CD14-positive monocyte (primary cell): ENCODE results near the gene ACP7. TPM values are rescaled to one million over a fixed set of nuclear protein-coding genes. Genes with fewer than 3 reads are reported as not detected.

Experiments
- DNase-seq, 3 donors: peaks; one replicate each; pipeline ENCODE4 v3.0.0-alpha.2; 2011 to 2022
- H2AFZ ChIP-seq: 2 replicates; pipeline ENCODE4 v1.6.0; 2012; ENCODE audit warnings: mild to moderate bottlenecking, low read depth, low read length, inconsistent platforms; ENCODE audit not compliant: insufficient read depth, poor library complexity, severe bottlenecking
- H3K27ac ChIP-seq, 2 donors: 1 replicate in 1 of 2; 2 replicates in 1 of 2; pipeline ENCODE4 v1.5.1; 2012 to 2013; ENCODE audit warnings: low read length in 2 of 2, control low read depth in 1 of 2, inconsistent platforms in 1 of 2, low read depth in 1 of 2, mild to moderate bottlenecking in 1 of 2
- H3K27me3 ChIP-seq, 2 donors: one replicate each; pipeline versions ENCODE4 v1.6.0 to v1.6.1; 2011 to 2013; ENCODE audit warnings: low read length in 2 of 2; ENCODE audit not compliant: control insufficient read depth in 2 of 2, insufficient read depth in 2 of 2
- H3K36me3 ChIP-seq, 2 donors: replicated peaks in 1 of 2; 1 replicate in 1 of 2; 2 replicates in 1 of 2; pipeline versions ENCODE4 v1.5.1 to v1.6.1; 2012 to 2013; ENCODE audit warnings: low read length in 2 of 2, control low read depth in 1 of 2, inconsistent platforms in 1 of 2, mild to moderate bottlenecking in 1 of 2; ENCODE audit not compliant: insufficient read depth in 2 of 2, control insufficient read depth in 1 of 2
- H3K4me1 ChIP-seq, 2 donors: 1 replicate in 1 of 2; 2 replicates in 1 of 2; pipeline versions ENCODE4 v1.5.1 to v1.6.1; 2012 to 2013; ENCODE audit warnings: low read length in 2 of 2, control low read depth in 1 of 2, inconsistent platforms in 1 of 2, mild to moderate bottlenecking in 1 of 2, moderate library complexity in 1 of 2; ENCODE audit not compliant: insufficient read depth in 2 of 2, control insufficient read depth in 1 of 2
- H3K4me2 ChIP-seq: replicated peaks from 2 replicates; pipeline ENCODE3; 2012; ENCODE audit warnings: low read length, moderate library complexity, mild to moderate bottlenecking; ENCODE audit not compliant: poor library complexity, severe bottlenecking; ENCODE audit errors: extremely low read depth
- H3K4me3 ChIP-seq, 3 experiments: fragments of 200-600 bp in 1 of 3; sonication (generic) in 1 of 3; replicated peaks in 1 of 3; 1 replicate in 2 of 3; 2 replicates in 1 of 3; pipeline ENCODE4 v1.5.1; 2011 to 2013; ENCODE audit warnings: low read length in 3 of 3, mild to moderate bottlenecking in 3 of 3, control low read depth in 2 of 3, low read depth in 2 of 3, inconsistent platforms in 1 of 3, moderate library complexity in 1 of 3
- H3K79me2 ChIP-seq: 2 replicates; pipeline ENCODE4 v1.6.0; 2012; ENCODE audit warnings: mild to moderate bottlenecking, control low read depth, inconsistent platforms, low read length, moderate library complexity; ENCODE audit not compliant: insufficient read depth
- H3K9ac ChIP-seq: 2 replicates; pipeline ENCODE4 v1.6.0; 2017; ENCODE audit warnings: low read length, mild to moderate bottlenecking; ENCODE audit not compliant: insufficient read depth, poor library complexity, severe bottlenecking
- H3K9me3 ChIP-seq, 2 donors: replicated peaks in 1 of 2; 1 replicate in 1 of 2; 2 replicates in 1 of 2; pipeline versions ENCODE4 v1.5.1 to v1.6.1; 2012 to 2013; ENCODE audit warnings: low read length in 2 of 2, control low read depth in 1 of 2; ENCODE audit not compliant: control insufficient read depth in 1 of 2, insufficient read depth in 1 of 2
- H4K20me1 ChIP-seq: 2 replicates; pipeline ENCODE4 v1.6.0; 2012; ENCODE audit warnings: mild to moderate bottlenecking, low read length, control low read depth, moderate library complexity; ENCODE audit not compliant: insufficient read depth
- H3K27ac Mint-ChIP-seq, 7 donors: one replicate each; pipeline ENCODE4 v1.8.0; 2020; ENCODE audit warnings: mild to moderate bottlenecking in 7 of 7, mixed read lengths in 7 of 7, moderate library complexity in 6 of 7, inconsistent platforms in 2 of 7
- H3K27me3 Mint-ChIP-seq, 3 donors: one replicate each; pipeline ENCODE4 v1.8.0; 2021 to 2022; ENCODE audit warnings: low read depth in 3 of 3, mild to moderate bottlenecking in 3 of 3, mixed read lengths in 3 of 3, moderate library complexity in 3 of 3, inconsistent platforms in 1 of 3
- H3K36me3 Mint-ChIP-seq, 2 donors: one replicate each; pipeline ENCODE4 v1.8.0; 2020; ENCODE audit warnings: mixed read lengths in 2 of 2, inconsistent platforms in 1 of 2, mild to moderate bottlenecking in 1 of 2
- H3K4me1 Mint-ChIP-seq: one replicate; pipeline ENCODE4 v1.8.0; 2020; ENCODE audit warnings: mild to moderate bottlenecking, mixed read lengths
- H3K4me3 Mint-ChIP-seq, 2 donors: one replicate each; pipeline ENCODE4 v1.8.0; 2020; ENCODE audit warnings: mild to moderate bottlenecking in 2 of 2, mixed read lengths in 2 of 2, moderate library complexity in 1 of 2
- H3K9me3 Mint-ChIP-seq, 7 donors: one replicate each; pipeline ENCODE4 v1.8.0; 2020 to 2022; ENCODE audit warnings: mixed read lengths in 7 of 7, mild to moderate bottlenecking in 6 of 7, moderate library complexity in 6 of 7, inconsistent platforms in 2 of 7
- WGBS: methylation state at CpG from one replicate; pipeline ENCODE4 v1.1.5; 2013; ENCODE audit warnings: missing lambda C conversion rate; ENCODE audit not compliant: insufficient coverage; 5-methylcytosine and 5-hydroxymethylcytosine counted together
- intact Hi-C, 2 donors: fragments of 100-400 bp; cut with micrococcal nuclease; formaldehyde crosslinking; loops; one replicate each; pipeline versions ENCODE4 v1.15.0 to v1.15.1; 2023
- polyA plus RNA-seq, 3 donors: library from polyadenylated mRNA; depleted of rRNA in 1 of 3; unstranded in 2 of 3; stranded (reverse) in 1 of 3; fragments of 300-500 nt in 2 of 3; fragments of >200 nt in 1 of 3; fragmentation: Illumina TruSeq in 2 of 3; gene quantifications; 1 replicate in 2 of 3; 2 replicates in 1 of 3; pipeline ENCODE4 v1.2.3, GENCODE V29; 2012 to 2021
- TF ChIP-seq, protein P1 (sequence below): fragments of 200-600 bp; IDR thresholded peaks from one replicate; pipeline ENCODE4 v1.8.0; 2022; ENCODE audit warnings: antibody characterized with exemption, mild to moderate bottlenecking

Gene ACP7
- polyA plus RNA-seq, 3 donors: not detected

DNA sequence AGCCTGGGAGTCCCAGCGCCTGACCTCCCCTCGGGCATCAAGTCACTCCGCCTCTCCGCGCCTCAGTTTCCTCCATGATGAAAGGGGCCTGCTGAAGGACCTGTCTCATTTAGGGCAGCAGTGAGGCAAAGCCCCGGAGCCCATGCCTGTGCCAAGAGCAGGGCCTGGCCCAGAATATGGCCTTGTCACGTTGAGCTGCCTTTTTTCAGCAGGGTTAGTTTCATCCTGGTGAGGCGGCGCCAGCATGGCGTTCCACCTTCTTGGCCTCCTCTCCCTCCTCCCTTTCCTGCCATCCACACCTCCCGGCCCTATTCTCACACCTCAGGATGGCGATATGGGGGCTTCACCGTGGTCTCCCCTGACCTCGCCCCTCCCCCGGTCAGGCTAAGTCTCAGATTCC, 71.6 kb downstream of the ACP7 start:
- H3K36me3 Mint-ChIP-seq: peaks cover 0 to 3% of the 10 kb centered on the region in 2 donors
- no peaks in the 10 kb centered on the region for H3K36me3 ChIP-seq
- no peak overlapping the region for H3K9ac ChIP-seq
- no peaks in the 10 kb centered on the region for H3K27me3 Mint-ChIP-seq
- H3K27me3 ChIP-seq: no peaks in the 10 kb centered on the region
- intact Hi-C loops: no loop called here
- WGBS: 86% methylated on average over 7 of the region's 15 CpGs
- TF ChIP-seq, protein P1, sequence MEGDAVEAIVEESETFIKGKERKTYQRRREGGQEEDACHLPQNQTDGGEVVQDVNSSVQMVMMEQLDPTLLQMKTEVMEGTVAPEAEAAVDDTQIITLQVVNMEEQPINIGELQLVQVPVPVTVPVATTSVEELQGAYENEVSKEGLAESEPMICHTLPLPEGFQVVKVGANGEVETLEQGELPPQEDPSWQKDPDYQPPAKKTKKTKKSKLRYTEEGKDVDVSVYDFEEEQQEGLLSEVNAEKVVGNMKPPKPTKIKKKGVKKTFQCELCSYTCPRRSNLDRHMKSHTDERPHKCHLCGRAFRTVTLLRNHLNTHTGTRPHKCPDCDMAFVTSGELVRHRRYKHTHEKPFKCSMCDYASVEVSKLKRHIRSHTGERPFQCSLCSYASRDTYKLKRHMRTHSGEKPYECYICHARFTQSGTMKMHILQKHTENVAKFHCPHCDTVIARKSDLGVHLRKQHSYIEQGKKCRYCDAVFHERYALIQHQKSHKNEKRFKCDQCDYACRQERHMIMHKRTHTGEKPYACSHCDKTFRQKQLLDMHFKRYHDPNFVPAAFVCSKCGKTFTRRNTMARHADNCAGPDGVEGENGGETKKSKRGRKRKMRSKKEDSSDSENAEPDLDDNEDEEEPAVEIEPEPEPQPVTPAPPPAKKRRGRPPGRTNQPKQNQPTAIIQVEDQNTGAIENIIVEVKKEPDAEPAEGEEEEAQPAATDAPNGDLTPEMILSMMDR: no peak
- H3K4me1 ChIP-seq: peaks cover 0 to 10% of the 10 kb centered on the region in 2 donors
- no peaks in the 10 kb centered on the region for H3K9me3 Mint-ChIP-seq
- H3K4me3 ChIP-seq: no peak overlapping the region
- no peak overlapping the region for H3K27ac Mint-ChIP-seq
- peaks cover 9% of the 10 kb centered on the region for H3K4me1 Mint-ChIP-seq
- no peak overlapping the region for H3K4me2 ChIP-seq
- peaks cover 12% of the 10 kb centered on the region for H3K79me2 ChIP-seq
- H3K9me3 ChIP-seq: no peaks in the 10 kb centered on the region
- H2AFZ ChIP-seq: no peak overlapping the region
- H3K4me3 Mint-ChIP-seq: no peak overlapping the region
- H3K27ac ChIP-seq: no peak overlapping the region
- peaks cover 9% of the 10 kb centered on the region for H4K20me1 ChIP-seq
- DNase-seq: no peak

DNA sequence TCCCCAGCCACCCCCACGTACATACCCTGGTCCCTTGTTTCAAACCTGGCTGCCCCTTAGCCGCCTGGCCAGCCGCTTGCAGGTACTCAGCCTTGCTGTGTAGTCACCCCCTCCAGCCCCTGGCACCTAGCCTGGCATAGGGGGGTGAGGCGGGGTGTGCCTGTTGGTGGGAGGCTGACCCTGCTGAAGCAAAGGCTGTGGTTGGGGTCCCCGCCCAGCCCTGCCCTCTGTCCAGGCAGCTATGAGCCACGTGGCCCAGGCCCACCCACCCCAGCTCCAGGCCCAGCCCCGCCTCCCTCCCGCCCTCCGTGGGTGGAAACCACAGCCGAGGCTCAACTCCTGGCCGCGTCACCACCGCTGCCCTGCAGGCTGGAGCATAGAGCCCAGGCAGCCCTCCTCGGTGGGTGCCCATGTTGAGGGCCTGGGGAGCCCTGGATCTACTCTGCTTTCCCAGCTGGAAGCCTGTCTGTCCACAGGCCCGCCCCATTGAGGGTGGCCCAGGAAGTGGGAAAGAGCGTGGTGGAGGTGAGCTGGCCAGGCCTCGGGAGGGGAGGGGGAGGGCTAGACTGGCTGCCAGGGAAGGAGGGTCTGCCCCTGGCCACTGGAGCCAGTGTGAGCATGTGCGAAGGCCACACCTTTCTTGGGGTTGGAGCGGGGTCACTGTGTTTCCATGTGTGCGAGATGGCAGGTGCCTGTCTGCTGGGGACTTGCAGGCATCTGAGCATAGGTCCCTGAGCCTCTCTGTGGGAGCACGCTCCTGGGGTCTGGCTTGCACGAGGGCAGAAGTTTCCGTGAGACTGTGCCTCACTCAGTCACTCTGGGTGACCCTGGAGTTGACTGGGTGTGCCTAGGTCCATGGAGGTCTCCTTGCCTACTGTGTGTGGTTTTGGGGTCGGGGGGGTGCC, 72.4 kb downstream of the ACP7 start:
- no peak for DNase-seq
- 69% methylated on average over 18 of the region's 24 CpGs for WGBS
- Histone ChIP-seq H4K20me1 (peaks cover 4% of the 10 kb centered on the region), H3K36me3 (no peaks in the 10 kb centered on the region), H3K27ac (no peak overlapping the region), H3K9me3 (no peaks in the 10 kb centered on the region), H3K79me2 (peaks cover 12% of the 10 kb centered on the region), H3K4me3 (no peak overlapping the region), H2AFZ (no peak overlapping the region), H3K27me3 (no peaks in the 10 kb centered on the region), H3K9ac (no peak overlapping the region), H3K4me2 (no peak overlapping the region), H3K4me1 (peaks cover 0 to 16% of the 10 kb centered on the region in 2 donors)
- Mint-ChIP-seq H3K36me3 (peaks cover 0 to 3% of the 10 kb centered on the region in 2 donors), H3K9me3 (no peaks in the 10 kb centered on the region), H3K27me3 (no peaks in the 10 kb centered on the region), H3K4me3 (no peak overlapping the region), H3K27ac (no peak overlapping the region), H3K4me1 (peaks cover 14% of the 10 kb centered on the region)
- intact Hi-C loops: no loop called here
- TF ChIP-seq, protein P1: no peak
